Loucy (cell line): ENCODE measurements around the gene TMEM179B.

Experiments
- H2AFZ ChIP-seq: fragments of 200-600 bp; sonication (generic); 2 replicates; pipeline ENCODE4 v1.6.0; 2016; ENCODE audit warnings: antibody characterized with exemption, mild to moderate bottlenecking, low read length, moderate library complexity
- H3F3A ChIP-seq: fragments of 200-600 bp; 2 replicates; pipeline ENCODE4 v1.6.0; 2016; ENCODE audit warnings: antibody characterized with exemption, low read depth, mild to moderate bottlenecking
- H3K27me3 ChIP-seq: fragments of 200-600 bp; sonication (generic); 2 replicates; pipeline ENCODE4 v1.6.1; 2014; ENCODE audit warnings: low read length, mild to moderate bottlenecking; ENCODE audit not compliant: insufficient read depth, poor library complexity, severe bottlenecking
- H3K36me3 ChIP-seq: fragments of 200-600 bp; sonication (generic); 2 replicates; pipeline ENCODE4 v1.6.1; 2016; ENCODE audit warnings: low read length; ENCODE audit not compliant: insufficient read depth
- H3K4me1 ChIP-seq: fragments of 200-600 bp; sonication (generic); 2 replicates; pipeline ENCODE4 v1.5.1; 2014; ENCODE audit warnings: low read length, mild to moderate bottlenecking; ENCODE audit not compliant: insufficient read depth, poor library complexity, severe bottlenecking
- H3K4me2 ChIP-seq: fragments of 200-600 bp; sonication (generic); 2 replicates; pipeline ENCODE4 v1.6.0; 2014; ENCODE audit warnings: antibody characterized with exemption, low read length, low read depth, mild to moderate bottlenecking; ENCODE audit not compliant: poor library complexity, severe bottlenecking
- H3K4me3 ChIP-seq: fragments of 200-600 bp; sonication (generic); 2 replicates; pipeline ENCODE4 v1.5.1; 2014; ENCODE audit warnings: low read length, mild to moderate bottlenecking, mixed read lengths; ENCODE audit not compliant: poor library complexity, severe bottlenecking
- H3K79me2 ChIP-seq: fragments of 200-600 bp; sonication (generic); 2 replicates; pipeline ENCODE4 v1.6.1; 2014; ENCODE audit warnings: low read length; ENCODE audit not compliant: insufficient read depth
- H3K9ac ChIP-seq: fragments of 200-600 bp; sonication (generic); 2 replicates; pipeline ENCODE4 v1.6.0; 2014; ENCODE audit warnings: mild to moderate bottlenecking, low read depth, low read length, moderate library complexity; ENCODE audit not compliant: poor library complexity, severe bottlenecking
- H3K9me2 ChIP-seq: fragments of 200-600 bp; sonication (generic); replicated peaks from 2 replicates; pipeline ENCODE4 v1.6.1; 2016; ENCODE audit warnings: low read depth, low read length, mixed read lengths
- H3K9me3 ChIP-seq: fragments of 200-600 bp; sonication (generic); 2 replicates; pipeline ENCODE4 v1.6.1; 2014; ENCODE audit warnings: mild to moderate bottlenecking, antibody characterized with exemption, low read length, low read depth; ENCODE audit not compliant: insufficient read depth
- H4K20me1 ChIP-seq: fragments of 200-600 bp; sonication (generic); 2 replicates; pipeline ENCODE4 v1.6.0; 2014; ENCODE audit warnings: antibody characterized with exemption, low read length, mild to moderate bottlenecking; ENCODE audit not compliant: insufficient read depth, poor library complexity, severe bottlenecking
- EZH2phosphoT487 ChIP-seq: fragments of 200-600 bp; IDR thresholded peaks from 2 replicates; pipeline ENCODE4 v1.6.1; 2018; ENCODE audit warnings: antibody characterized with exemption, mild to moderate bottlenecking, moderate library complexity, borderline replicate concordance
- TF ChIP-seq, protein P1 (sequence below): fragments of 200-600 bp; sonication (generic); conservative IDR thresholded peaks from 2 replicates; pipeline ENCODE4 v1.5.1; 2014; ENCODE audit warnings: mild to moderate bottlenecking, antibody characterized with exemption, low read length

TMEM179B gene

DNA sequence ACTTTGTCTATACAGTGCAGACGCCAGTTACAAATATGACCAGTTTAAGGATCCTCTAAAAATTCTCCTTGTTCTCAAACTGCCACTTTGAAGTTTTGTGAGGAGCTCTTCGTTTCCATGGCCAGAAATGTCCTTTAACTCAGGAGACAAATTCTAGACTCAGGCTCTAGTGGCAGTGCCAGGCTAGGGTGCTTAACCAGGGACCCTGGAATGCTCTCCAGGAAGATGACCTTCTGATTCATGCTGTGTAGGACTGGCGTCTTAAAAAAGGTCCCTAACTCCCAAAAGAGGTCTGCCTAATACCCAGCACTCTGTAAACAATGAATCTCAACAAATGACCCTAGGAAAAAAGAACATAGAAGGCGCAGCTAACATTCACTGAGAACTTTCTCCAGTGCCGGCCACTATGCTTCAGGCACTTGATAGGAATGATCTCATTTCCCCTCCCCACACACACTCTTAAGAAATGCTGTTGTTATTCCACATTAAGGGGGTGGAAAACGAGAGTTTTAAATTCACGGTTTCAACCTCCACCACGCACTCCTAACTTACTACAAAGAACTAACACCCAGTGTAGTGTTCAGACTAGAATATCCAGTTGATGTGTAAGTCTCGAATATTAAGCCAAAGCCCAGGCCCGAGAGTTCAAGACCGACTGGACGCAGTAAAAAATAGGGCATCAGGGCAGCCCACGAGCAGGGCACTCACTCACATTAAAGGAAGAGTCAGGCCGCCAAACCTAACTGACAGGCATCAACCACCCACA lies 17.3 kb downstream of the TMEM179B start:
- Histone ChIP-seq H2AFZ (no peak overlapping the region), H4K20me1 (peaks cover 19% of the 10 kb centered on the region), H3K9me2 (no peaks in the 10 kb centered on the region), H3F3A (no peaks in the 10 kb centered on the region), H3K36me3 (peaks cover 24% of the 10 kb centered on the region; the same call in 1 of the 2 replicates), H3K9me3 (no peaks in the 10 kb centered on the region), H3K4me2 (peak overlapping the region; percentile 91), H3K27me3 (no peaks in the 10 kb centered on the region), H3K9ac (peak overlapping the region; percentile 89), H3K4me3 (peak overlapping the region; percentile 94), H3K79me2 (peaks cover 41% of the 10 kb centered on the region), H3K4me1 (peaks cover 15% of the 10 kb centered on the region)
- TF ChIP-seq EZH2phosphoT487: no peak
- TF ChIP-seq, protein P1, sequence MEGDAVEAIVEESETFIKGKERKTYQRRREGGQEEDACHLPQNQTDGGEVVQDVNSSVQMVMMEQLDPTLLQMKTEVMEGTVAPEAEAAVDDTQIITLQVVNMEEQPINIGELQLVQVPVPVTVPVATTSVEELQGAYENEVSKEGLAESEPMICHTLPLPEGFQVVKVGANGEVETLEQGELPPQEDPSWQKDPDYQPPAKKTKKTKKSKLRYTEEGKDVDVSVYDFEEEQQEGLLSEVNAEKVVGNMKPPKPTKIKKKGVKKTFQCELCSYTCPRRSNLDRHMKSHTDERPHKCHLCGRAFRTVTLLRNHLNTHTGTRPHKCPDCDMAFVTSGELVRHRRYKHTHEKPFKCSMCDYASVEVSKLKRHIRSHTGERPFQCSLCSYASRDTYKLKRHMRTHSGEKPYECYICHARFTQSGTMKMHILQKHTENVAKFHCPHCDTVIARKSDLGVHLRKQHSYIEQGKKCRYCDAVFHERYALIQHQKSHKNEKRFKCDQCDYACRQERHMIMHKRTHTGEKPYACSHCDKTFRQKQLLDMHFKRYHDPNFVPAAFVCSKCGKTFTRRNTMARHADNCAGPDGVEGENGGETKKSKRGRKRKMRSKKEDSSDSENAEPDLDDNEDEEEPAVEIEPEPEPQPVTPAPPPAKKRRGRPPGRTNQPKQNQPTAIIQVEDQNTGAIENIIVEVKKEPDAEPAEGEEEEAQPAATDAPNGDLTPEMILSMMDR: no peak

DNA sequence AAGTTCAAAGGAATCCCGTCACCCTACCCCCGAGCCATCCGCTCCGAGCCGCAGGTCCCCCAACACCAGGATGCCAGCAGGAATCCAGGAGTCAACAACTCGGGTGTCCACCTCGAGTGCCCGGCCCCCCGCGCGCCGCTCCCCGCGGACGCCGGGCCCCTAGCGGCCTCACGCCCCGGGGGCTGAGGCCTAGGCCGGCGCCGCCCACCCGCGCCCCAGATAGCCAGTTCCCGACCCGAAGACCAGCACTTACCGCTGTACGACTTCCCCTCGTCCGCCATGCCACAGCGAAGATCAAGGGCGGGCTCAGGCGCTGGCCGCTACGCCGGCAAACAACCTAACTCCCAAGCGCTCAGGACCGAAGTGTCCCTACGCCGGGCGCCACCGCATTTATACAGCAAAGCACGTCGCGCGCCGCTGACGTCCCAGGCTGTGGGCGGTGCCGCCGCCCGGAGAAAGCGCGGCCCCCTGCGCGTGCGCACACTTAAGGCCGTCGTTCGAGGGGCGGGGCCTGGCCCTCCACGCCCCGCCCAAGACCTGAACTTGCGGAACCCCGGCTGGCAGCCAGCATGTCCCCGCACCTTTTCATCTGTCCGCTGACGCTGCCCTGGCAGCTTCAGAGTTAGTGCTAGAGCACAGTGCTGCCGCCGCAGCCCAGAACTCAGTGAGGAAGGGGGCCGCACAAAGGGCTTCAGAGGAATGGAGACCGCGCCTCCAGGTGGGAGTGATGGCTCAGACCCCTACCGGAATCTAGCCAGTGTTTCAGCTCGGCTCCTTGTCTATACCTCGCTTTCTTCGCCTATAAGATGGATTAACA lies 18.1 kb downstream of the TMEM179B start, which contains the start of gene NXF1:
NXF1 (minus strand) TSS at position 365 of the 817 bp plus-strand sequence; CDS start at position 281, 84 bp downstream.
- TF ChIP-seq EZH2phosphoT487: no peak
- TF ChIP-seq, protein P1: no peak; the same call in 1 of the 2 replicates
- Histone ChIP-seq H3K4me2 (peak within 1 kb of the TSS; percentile 91), H3F3A (no peaks in the 10 kb centered on the region), H3K9me3 (no peaks in the 10 kb centered on the region), H4K20me1 (peaks cover 19% of the 10 kb centered on the region), H3K9ac (peak within 1 kb of the TSS; percentile 89), H2AFZ (peak within 1 kb of the TSS; percentile 85), H3K27me3 (no peaks in the 10 kb centered on the region), H3K4me3 (peak within 1 kb of the TSS; percentile 94), H3K9me2 (no peaks in the 10 kb centered on the region), H3K79me2 (peaks cover 41% of the 10 kb centered on the region), H3K36me3 (peaks cover 16% of the 10 kb centered on the region; the same call in 1 of the 2 replicates), H3K4me1 (peaks cover 15% of the 10 kb centered on the region)

DNA sequence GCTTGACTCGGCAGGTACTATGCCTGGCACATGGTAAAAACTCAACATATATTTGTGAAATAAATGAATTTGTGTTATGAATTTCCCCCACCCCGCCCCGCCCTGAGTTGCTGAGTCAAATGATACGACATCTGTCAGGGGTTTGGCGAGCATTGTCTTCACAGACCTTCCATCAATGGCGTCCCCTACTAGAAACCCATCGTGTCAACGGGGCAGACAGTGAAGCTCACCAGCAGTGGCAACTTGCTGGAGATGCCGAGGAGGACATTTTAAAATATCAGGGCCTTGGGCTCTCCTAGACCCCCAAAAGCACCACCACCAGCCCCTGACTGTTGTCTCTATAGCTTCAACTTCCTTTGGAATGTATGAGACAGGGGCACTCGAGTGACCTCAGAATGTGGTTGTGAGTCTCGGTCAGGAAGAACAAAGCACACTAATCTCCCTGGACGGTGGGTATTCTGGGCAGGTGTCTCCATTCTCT lies 18.8 kb downstream of the TMEM179B start:
- peaks cover 12% of the 10 kb centered on the region; the same call in 1 of the 2 replicates for H3K36me3 ChIP-seq
- H3K9me2 ChIP-seq: no peaks in the 10 kb centered on the region
- no peaks in the 10 kb centered on the region for H3K27me3 ChIP-seq
- H3K4me1 ChIP-seq: peaks cover 15% of the 10 kb centered on the region
- peaks cover 18% of the 10 kb centered on the region for H4K20me1 ChIP-seq
- peak overlapping the region; percentile 89 for H3K9ac ChIP-seq
- H3K4me2 ChIP-seq: peak overlapping the region; percentile 76
- H2AFZ ChIP-seq: peak overlapping the region; percentile 85; the same call in 1 of the 2 replicates
- no peaks in the 10 kb centered on the region for H3F3A ChIP-seq
- H3K79me2 ChIP-seq: peaks cover 39% of the 10 kb centered on the region
- no peak for TF ChIP-seq EZH2phosphoT487
- TF ChIP-seq, protein P1: no peak
- peak overlapping the region; percentile 94 for H3K4me3 ChIP-seq
- H3K9me3 ChIP-seq: no peaks in the 10 kb centered on the region
